Psoas muscle (tissue), 8 donors: ENCODE data around the gene ERC2. TPM values are rescaled to one million over a fixed set of nuclear protein-coding genes. Genes with fewer than 3 reads are reported as not detected.
A peak's percentile ranks its signal among the peaks of the same experiment; 100 is the strongest.

ENCODE experiments used
- ATAC-seq, 4 donors: fragments of 200-7000 bp; cut with Tn5 transposase; one replicate each; pipeline ENCODE4 v1.9.1; 2020; ENCODE audit warnings: moderate library complexity in 3 of 4, mild to moderate bottlenecking in 2 of 4
- DNase-seq, 2 donors: peaks; one replicate each; pipeline ENCODE4 v3.0.0-alpha.2; 2020
- H3K27ac ChIP-seq: fragments of 200-600 bp; one replicate; pipeline ENCODE4 v1.8.0; 2022
- H3K27me3 ChIP-seq, 3 donors: fragments of 200-600 bp in 1 of 3; one replicate each; pipeline versions ENCODE4 v1.6.1 to v1.8.0; 2013 to 2022; ENCODE audit warnings: low read length in 2 of 3, mild to moderate bottlenecking in 2 of 3, moderate library complexity in 1 of 3; ENCODE audit not compliant: insufficient read depth in 3 of 3
- H3K36me3 ChIP-seq, 2 donors: fragments of 200-600 bp in 1 of 2; one replicate each; pipeline versions ENCODE4 v1.6.1 to v1.8.0; 2013 to 2022; ENCODE audit warnings: low read depth in 1 of 2, mild to moderate bottlenecking in 1 of 2, moderate library complexity in 1 of 2; ENCODE audit not compliant: insufficient read depth in 1 of 2
- H3K4me1 ChIP-seq: fragments of 200-600 bp; one replicate; pipeline ENCODE4 v1.8.0; 2022
- H3K4me3 ChIP-seq: fragments of 200-600 bp; one replicate; pipeline ENCODE4 v1.8.0; 2022; ENCODE audit warnings: mild to moderate bottlenecking
- H3K9me3 ChIP-seq: fragments of 200-600 bp; one replicate; pipeline ENCODE4 v1.8.0; 2022
- CTCF ChIP-seq: fragments of 200-600 bp; IDR thresholded peaks from one replicate; pipeline ENCODE4 v1.8.0; 2022; ENCODE audit warnings: antibody characterized with exemption
- WGBS, 3 donors: extraction: QIAGEN DNeasy Blood & Tissue Kit; methylation state at CpG; one replicate each; pipeline versions ENCODE4 v1.1.6 to v1.1.7; 2013; 5-methylcytosine and 5-hydroxymethylcytosine counted together
- intact Hi-C, 2 donors: fragments of 100-400 bp; cut with DNase I; formaldehyde crosslinking; loops; one replicate each; pipeline versions ENCODE4 v1.11.0 to v1.14.2; 2022
- polyA plus RNA-seq, 3 donors: library from polyadenylated mRNA; stranded (reverse); fragments of 200-250 nt; gene quantifications; one replicate each; pipeline ENCODE4 v1.2.3, GENCODE V29; 2013
- total RNA-seq, 4 donors: library from RNA; stranded (reverse); fragmentation: NEBNext Ultra II Directional in 2 of 4; extraction: Animal tissue kit (Norgen Biotek cat#: 25700) in 2 of 4; gene quantifications; one replicate each; pipeline versions ENCODE4 v1.2.1 to v1.2.4, GENCODE V29; 2021 to 2023
- donor health status: healthy with polysubstance abuse.
- donor health status: DM: no; HTN: no; CAD: no; lungs with moderate emphysema.
- donor health status: Bipolar disorder and iron deficiency.
- donor health status: healthy.
- donor health status: DM: yes; HTN: yes; CAD: no.
- donor health status: DM: no; HTN: no; CAD: no.
- donor health status: DM: no; HTN: no; CAD: no.
- donor health status: DM: yes; HTN: yes; CAD: no.

Gene ERC2
- total and polyA plus RNA-seq, 7 donors = 0.04 to 0.15 TPM; not detected in 5

GRCh38 chr3:55692295-55692956 lies 775.8 kb downstream of the ERC2 start:
- Histone ChIP-seq H3K9me3 (no peaks in the 10 kb centered on the region), H3K4me3 (no peak overlapping the region), H3K27ac (no peak overlapping the region), H3K4me1 (peaks cover 4% of the 10 kb centered on the region), H3K36me3 (no peaks in the 10 kb centered on the region), H3K27me3 (no peaks in the 10 kb centered on the region)
- no peak for DNase-seq
- TF ChIP-seq CTCF = no peak
- ATAC-seq = no peak
- intact Hi-C loops = no loop called here
- WGBS, 3 donors = 62 to 79% (median 75%) methylated on average over 1 of the region's 1 CpG

DNA sequence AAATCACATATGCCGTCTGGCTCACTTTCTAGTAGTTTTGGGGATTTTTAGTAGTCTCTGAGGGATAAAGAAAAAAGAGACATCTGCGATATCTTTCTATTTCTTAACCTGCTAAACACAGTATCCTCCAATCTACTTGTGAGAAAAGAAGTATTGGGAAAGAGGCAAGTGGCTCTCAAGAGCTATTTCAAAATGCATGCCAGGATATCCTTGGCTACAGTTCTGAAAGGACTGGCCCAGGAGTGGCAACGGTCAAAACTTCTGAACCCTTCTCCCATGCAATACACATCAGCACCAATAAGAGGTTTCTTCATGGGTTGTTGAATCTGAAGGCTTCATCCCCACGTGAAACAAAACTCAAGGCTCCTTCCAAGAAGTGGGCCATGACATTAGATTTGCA lies 777.1 kb downstream of the ERC2 start:
- no peak overlapping the region for H3K27ac ChIP-seq
- peaks cover 4% of the 10 kb centered on the region for H3K4me1 ChIP-seq
- H3K27me3 ChIP-seq = no peaks in the 10 kb centered on the region
- no peaks in the 10 kb centered on the region for H3K9me3 ChIP-seq
- no peaks in the 10 kb centered on the region for H3K36me3 ChIP-seq
- intact Hi-C loops = no loop called here
- ATAC-seq (peak in 2 of 4 donors; percentile 32 to 54), DNase-seq (no peak)
- no peak for TF ChIP-seq CTCF
- WGBS, 3 donors = 40 to 43% (median 42%) methylated on average over 4 of the region's 4 CpGs
- no peak overlapping the region for H3K4me3 ChIP-seq

GRCh38 chr3:55690726-55691125 lies 777.5 kb downstream of the ERC2 start:
- Histone ChIP-seq H3K9me3 (no peaks in the 10 kb centered on the region), H3K4me3 (no peak overlapping the region), H3K27me3 (no peaks in the 10 kb centered on the region), H3K36me3 (no peaks in the 10 kb centered on the region), H3K27ac (no peak overlapping the region), H3K4me1 (peaks cover 4% of the 10 kb centered on the region)
- no peak for ATAC-seq
- intact Hi-C loops = no loop called here
- DNase-seq = no peak
- TF ChIP-seq CTCF = no peak
- WGBS, 3 donors = 70 to 81% (median 76%) methylated on average over 3 of the region's 3 CpGs

GRCh38 chr3:55690177-55690576 lies 778.1 kb downstream of the ERC2 start:
- peak in 1 of 4 donors; percentile 21 for ATAC-seq
- 32 to 45% (median 43%) methylated on average over 3 of the region's 3 CpGs for WGBS, 3 donors
- Histone ChIP-seq H3K9me3 (no peaks in the 10 kb centered on the region), H3K27ac (no peak overlapping the region), H3K36me3 (no peaks in the 10 kb centered on the region), H3K27me3 (no peaks in the 10 kb centered on the region), H3K4me3 (no peak overlapping the region), H3K4me1 (peaks cover 4% of the 10 kb centered on the region)
- TF ChIP-seq CTCF = no peak
- no peak for DNase-seq
- intact Hi-C loops = no loop called here

GRCh38 chr3:55688154-55688553 lies 780.1 kb downstream of the ERC2 start:
- WGBS, 3 donors = 88 to 96% (median 94%) methylated on average over 3 of the region's 3 CpGs
- intact Hi-C loops = no loop called here
- DNase-seq = no peak

More at GRCh38 chr3:55688154-55688553, 780.1 kb downstream of the ERC2 start:
- no peaks in the 10 kb centered on the region for H3K36me3 ChIP-seq
- H3K9me3 ChIP-seq = no peaks in the 10 kb centered on the region
- no peak for ATAC-seq
- no peaks in the 10 kb centered on the region for H3K27me3 ChIP-seq
- H3K4me3 ChIP-seq = no peak overlapping the region
- peaks cover 3% of the 10 kb centered on the region for H3K4me1 ChIP-seq
- no peak overlapping the region for H3K27ac ChIP-seq
- no peak for TF ChIP-seq CTCF
